Retinal pigment epithelial cell (primary cell): ENCODE results near the gene TMPRSS3.

Experiments used
- DNase-seq: peaks from one replicate; pipeline ENCODE4 v3.0.0-alpha.2; 2010; ENCODE audit warnings: low read depth
- H3K4me3 ChIP-seq: 2 replicates; pipeline ENCODE4 v1.5.1; 2011; ENCODE audit warnings: mild to moderate bottlenecking, low read length, control low read depth, moderate library complexity
- CTCF ChIP-seq: conservative IDR thresholded peaks from 2 replicates; pipeline ENCODE4 v1.5.1; 2011; ENCODE audit warnings: low read depth, low read length, control low read depth, inconsistent platforms

TMPRSS3 gene

GRCh38 chr21:42362198-42362597 is 33.7 kb downstream of the TMPRSS3 start:
- no peak for DNase-seq
- H3K4me3 ChIP-seq = no peak overlapping the region
- TF ChIP-seq CTCF = no peak

- no peak for TF ChIP-seq CTCF
- no peak overlapping the region for H3K4me3 ChIP-seq
- no peak for DNase-seq
These were observed 34.6 kb downstream of the TMPRSS3 start for GRCh38 chr21:42361286-42361685.

- peak; percentile 2 for TF ChIP-seq CTCF
- H3K4me3 ChIP-seq = no peak overlapping the region
- no peak for DNase-seq
These were observed 35.5 kb downstream of the TMPRSS3 start for GRCh38 chr21:42360317-42360716.

DNA sequence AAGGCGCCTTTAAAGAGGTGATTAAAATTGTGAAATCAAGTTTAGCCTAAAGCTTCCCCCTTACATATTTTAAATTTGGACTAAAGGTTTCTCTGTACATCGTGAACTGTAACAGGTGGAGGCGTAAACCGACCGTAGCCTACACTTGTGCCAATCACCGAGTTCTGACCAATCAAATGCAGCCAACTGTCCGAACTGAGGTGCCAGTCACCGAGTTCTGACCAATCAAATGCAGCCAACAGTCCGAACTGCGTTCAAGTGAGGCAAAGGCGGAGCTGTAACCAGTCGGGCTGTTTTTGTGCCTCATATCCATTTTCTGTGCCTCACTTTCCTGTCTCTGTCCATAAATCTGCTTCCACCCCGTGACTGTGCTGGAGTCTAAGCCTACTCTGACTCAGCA is 36.9 kb downstream of the TMPRSS3 start:
- no peak for TF ChIP-seq CTCF
- no peak for DNase-seq
- no peak overlapping the region for H3K4me3 ChIP-seq

DNA sequence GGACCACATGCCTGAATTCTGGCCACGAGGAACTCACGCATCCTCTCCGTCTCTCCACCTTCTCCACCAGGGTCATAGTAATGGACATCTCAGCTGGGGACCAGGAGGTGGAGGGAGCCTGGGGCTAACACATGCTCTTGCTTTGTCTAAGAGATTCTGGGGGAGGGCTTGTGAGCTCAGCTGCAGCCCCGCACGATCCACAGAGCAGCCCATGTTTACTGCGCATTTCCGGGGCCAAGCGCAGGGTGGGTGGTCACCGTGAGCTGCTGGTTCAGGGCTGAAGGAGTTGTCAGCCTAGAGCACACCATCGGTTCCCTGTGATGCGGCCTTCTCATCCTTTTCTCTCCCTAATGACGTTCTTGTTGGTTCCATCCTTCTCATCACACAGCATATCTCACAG is 37.6 kb downstream of the TMPRSS3 start:
- DNase-seq = no peak
- no peak for TF ChIP-seq CTCF

DNA sequence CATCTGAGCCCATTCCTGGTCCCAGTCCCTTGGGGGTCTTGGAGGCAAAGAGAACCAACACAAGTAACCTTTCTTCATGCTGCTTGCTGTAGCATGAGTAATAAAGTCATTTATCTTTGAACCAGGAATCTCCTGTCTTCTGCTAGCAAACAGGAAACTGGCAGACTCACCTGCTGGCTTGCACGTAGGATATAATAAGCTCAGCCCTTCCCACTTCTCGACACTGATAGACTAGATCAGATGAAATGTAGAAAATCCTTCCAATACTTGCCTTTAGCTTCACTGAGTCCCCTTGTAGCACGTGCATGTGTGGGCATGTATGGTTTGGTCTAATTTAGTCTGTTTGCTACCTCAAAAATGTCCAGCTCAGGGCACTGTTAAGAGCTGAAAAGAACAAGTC is 38.5 kb downstream of the TMPRSS3 start:
- H3K4me3 ChIP-seq = no peak overlapping the region
- no peak for DNase-seq
- no peak for TF ChIP-seq CTCF

More for the DNA sequence above, 37.6 kb downstream of the TMPRSS3 start:
- no peak overlapping the region for H3K4me3 ChIP-seq

DNA sequence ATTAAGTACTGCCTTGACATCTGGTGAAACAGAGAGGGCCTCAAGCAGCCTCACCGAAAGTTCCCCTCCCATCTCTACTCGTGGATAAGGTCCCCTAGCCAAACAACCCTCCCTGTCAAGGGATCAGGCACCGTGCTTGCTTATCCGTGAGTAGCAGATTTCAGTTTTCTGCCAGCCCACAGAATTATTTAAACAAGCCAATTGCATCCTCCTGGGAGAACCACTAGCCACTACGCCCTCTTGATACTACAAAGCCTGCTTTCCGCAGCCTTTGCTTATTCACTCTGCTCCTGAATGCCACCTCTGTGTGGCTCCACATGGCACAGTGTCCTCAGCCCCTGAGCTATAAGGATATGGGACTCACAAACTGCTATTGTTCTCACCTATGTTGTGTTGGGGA is 39.2 kb downstream of the TMPRSS3 start:
- DNase-seq = no peak
- no peak for TF ChIP-seq CTCF

More for the DNA sequence above, 39.2 kb downstream of the TMPRSS3 start:
- H3K4me3 ChIP-seq = no peak overlapping the region
